Measurements from ENCODE around the gene PADI2.

PADI2 gene

DNA sequence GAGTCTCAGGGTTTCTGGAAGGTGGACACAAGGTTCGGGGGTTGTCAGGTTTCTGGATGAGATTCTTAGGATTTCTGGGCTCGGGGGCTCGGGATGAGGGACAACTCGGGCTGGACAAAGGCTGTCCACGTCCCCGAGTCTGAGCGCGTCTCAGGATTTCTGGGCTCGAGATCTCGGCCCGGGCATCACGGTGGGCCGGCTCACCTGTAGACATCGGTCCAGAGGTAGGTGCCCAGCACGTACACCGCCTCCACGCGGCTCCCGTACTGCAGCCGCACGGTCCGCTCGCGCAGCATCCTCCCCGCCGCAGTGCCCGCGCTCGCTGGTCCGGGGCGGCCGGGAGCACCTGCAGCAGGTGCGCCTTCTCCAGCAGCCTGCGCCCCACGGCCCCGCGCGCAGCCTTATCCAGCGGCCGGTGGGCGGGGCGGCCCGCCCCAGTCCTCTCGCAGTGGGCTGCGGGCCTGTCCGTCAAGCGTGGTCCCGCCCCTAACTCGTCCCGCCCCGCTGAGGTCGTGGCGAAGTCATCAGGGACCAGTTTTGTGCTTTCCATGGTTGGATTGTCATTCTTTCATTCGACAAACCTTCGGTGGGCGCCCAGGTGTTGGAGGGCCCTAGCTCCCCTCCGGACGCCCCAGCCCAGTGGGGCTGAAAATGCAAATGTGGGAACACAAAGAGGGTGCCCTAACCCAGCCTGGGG lies at the start of gene PADI2:
Gene PADI2 (minus strand): TSS at position 376 of the 697 bp plus-strand sequence. CDS start 80 bp downstream, at position 296.
- peak within 1 kb of the TSS; percentile 14 for H3K4me3 ChIP-seq (replicated peaks; ENCODE audit: low read depth, low read length)
- TF ChIP-seq, protein P1, sequence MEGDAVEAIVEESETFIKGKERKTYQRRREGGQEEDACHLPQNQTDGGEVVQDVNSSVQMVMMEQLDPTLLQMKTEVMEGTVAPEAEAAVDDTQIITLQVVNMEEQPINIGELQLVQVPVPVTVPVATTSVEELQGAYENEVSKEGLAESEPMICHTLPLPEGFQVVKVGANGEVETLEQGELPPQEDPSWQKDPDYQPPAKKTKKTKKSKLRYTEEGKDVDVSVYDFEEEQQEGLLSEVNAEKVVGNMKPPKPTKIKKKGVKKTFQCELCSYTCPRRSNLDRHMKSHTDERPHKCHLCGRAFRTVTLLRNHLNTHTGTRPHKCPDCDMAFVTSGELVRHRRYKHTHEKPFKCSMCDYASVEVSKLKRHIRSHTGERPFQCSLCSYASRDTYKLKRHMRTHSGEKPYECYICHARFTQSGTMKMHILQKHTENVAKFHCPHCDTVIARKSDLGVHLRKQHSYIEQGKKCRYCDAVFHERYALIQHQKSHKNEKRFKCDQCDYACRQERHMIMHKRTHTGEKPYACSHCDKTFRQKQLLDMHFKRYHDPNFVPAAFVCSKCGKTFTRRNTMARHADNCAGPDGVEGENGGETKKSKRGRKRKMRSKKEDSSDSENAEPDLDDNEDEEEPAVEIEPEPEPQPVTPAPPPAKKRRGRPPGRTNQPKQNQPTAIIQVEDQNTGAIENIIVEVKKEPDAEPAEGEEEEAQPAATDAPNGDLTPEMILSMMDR (IDR thresholded peaks at IDR 0.05; ENCODE audit: low read length, missing control alignments), result no peak
- DNase-seq (ENCODE audit: low read depth), result peak; percentile 39

DNA sequence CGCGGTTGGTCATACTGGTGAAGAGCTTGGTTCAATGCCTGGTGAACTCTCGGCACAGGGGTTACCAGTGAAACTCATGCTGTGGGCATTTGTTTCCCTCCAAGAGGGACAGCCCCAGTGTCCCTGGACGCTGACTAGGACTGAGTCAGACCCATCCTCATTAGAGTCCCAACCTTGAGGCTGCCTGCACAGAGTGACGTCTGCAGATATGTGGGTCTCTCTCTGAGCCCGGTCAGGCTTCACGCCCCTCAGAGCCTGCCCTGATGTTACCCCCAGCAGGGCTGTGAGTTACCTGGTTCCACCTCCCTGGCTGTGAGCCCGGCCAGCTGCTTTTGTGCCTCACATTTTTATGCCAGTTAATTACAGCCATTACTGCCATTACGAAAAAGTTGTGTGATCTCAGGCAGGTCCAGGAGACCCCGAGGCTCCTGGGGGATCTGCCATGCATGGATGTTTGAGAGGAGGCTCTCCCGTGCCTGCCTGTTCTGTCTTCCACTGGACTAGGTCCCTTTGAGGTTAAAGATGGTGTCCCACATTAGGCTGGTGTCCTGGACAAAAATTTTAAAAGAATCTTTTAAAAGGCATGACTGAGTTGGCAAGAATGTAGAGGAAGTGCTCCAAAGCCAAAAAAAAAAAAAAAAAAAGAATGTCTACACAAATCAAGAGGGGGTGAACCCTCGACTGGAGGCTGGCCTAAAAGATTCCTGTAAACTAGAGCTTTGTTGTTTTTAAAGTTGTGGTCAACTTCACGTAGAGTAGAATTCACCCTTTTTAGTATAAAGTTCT lies 49.0 kb upstream of the PADI2 start:
- DNase-seq (ENCODE audit: low read depth), result peak; percentile 56
- TF ChIP-seq, protein P1 (IDR thresholded peaks at IDR 0.05; ENCODE audit: low read length, missing control alignments), result no peak
- no peak overlapping the region for H3K4me3 ChIP-seq (replicated peaks; ENCODE audit: low read depth, low read length)

DNA sequence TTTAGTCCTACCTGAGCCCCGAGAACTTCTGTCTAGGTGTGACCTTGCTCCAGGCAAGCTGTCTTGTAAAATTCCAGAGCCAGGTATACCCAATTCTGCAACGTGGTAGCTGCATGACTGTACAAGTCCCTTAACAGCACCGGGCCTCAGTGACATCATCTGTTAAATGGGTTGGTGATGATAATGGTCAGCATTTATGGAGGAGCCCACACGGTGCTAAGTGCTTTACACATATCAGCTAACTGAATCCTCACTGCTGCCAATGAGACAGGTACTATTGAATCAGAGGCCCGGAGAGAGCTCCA lies 48.5 kb upstream of the PADI2 start:
- no peak for DNase-seq (ENCODE audit: low read depth)
- TF ChIP-seq, protein P1 (IDR thresholded peaks at IDR 0.05; ENCODE audit: low read length, missing control alignments), result no peak
- no peak overlapping the region for H3K4me3 ChIP-seq (replicated peaks; ENCODE audit: low read depth, low read length)

DNA sequence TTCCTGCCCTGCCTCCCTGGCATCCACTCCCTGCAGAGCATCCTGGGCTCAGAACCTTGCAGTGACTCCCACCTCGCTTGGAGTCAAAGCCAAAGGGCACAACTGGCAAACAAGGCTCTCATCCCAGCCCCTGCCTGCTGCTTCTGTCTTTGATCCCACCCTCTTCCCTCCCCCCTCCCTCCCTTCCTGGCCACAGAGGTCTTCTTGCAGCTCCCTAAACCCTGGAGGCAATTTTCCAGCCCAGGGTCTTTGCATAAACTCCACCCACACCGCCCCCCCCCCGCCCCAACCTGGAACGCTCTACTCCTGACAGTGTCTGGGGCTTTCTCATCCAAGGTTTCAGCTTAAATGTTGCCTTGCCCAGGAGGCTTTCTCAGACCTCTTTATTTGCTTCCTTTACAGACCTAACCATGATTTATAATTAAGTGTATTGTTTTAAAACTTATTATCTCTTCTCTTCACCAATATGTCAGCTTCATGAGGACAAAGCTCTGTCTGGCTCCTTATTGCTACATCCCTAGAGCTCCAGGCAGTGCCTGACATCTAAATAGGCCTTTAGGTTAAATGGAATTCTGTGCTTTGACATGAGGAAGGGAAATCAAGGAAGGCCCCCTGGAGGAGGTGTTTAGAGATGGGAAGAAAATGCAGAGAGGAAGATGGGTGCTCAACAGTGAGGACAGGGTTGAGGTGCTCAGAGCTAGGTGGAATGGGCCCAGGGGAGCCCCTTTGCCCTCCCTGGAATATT lies 48.0 kb upstream of the PADI2 start:
- DNase-seq (ENCODE audit: low read depth), result no peak
- H3K4me3 ChIP-seq (replicated peaks; ENCODE audit: low read depth, low read length), result no peak overlapping the region
- TF ChIP-seq, protein P1 (IDR thresholded peaks at IDR 0.05; ENCODE audit: low read length, missing control alignments), result no peak

DNA sequence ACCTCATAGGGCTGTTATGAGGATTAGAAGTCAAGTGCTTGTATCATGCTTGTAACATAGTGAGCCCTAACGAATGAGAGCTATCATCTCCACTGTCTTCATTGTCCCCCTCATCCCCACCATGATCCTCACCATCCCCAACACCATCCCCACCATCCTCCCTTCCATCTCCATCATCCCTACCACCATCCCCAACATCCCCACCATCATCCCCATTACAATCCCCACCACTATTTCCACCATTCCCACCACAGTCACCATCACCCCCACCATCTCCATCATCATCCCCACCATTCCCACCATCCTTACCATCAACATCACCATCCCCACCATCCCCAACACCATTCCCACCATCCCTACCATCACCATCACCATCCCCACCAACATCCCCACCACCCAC lies 46.6 kb upstream of the PADI2 start:
- no peak for DNase-seq (ENCODE audit: low read depth)
- TF ChIP-seq, protein P1 (IDR thresholded peaks at IDR 0.05; ENCODE audit: low read length, missing control alignments), result no peak
- H3K4me3 ChIP-seq (replicated peaks; ENCODE audit: low read depth, low read length), result no peak overlapping the region

DNA sequence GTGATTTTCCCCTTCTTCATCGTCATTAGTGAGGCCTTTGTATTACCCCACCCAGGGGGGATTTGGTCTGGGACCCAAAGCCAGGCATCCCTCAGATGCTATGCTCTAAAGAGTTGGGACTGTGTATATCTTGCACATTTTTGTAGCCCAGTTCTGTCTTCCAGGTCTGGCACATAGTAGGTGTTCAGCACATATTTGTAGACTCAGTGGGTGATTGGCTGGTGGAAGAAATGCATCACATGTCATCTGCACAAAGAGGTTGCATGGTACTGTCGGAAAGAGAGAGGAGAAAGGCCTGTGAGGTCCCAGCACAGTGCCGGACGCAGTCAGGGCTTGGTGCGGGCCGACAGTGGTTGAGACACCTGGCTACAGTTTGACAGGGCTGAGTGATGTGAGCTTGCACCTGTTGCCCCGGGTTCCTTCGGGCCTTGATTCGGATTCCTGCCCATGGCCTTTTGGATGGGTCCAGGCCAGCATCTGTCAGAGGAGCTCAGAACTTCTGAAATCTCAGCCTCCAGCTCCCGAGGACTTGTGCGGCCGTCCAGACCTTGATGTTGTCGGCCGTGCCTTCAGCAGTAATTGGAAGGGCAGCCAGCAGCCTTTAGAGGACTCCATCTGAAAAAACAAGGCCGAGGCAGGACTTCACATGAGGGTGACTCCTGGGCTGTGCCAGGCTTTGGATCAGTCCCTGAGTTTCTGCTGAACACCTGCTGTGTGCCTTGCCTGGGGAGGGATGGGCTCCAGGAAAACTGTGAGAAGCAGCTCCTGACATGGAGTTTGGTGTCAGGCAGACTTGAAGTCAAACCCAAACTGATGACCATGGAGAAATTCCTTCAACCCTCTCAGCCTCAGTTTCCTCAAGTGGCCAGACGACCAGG lies 44.8 kb upstream of the PADI2 start:
- H3K4me3 ChIP-seq (replicated peaks; ENCODE audit: low read depth, low read length), result no peak overlapping the region
- no peak for DNase-seq (ENCODE audit: low read depth)
- TF ChIP-seq, protein P1 (IDR thresholded peaks at IDR 0.05; ENCODE audit: low read length, missing control alignments), result no peak

All from fibroblast of pulmonary artery (primary cell).